LNCaP clone FGC (cell line): ENCODE data around the gene MRPL52.

Source experiments
- DNase-seq: peaks from one replicate; pipeline ENCODE4 v3.0.0-alpha.2; 2011; ENCODE audit warnings: low read depth
- H3K4me3 ChIP-seq: 2 replicates; pipeline ENCODE4 v1.5.1; 2011; ENCODE audit warnings: mild to moderate bottlenecking, low read depth, low read length, control low read depth
- CTCF ChIP-seq: IDR thresholded peaks from 2 replicates; pipeline ENCODE4 v1.5.1; 2012; ENCODE audit warnings: mild to moderate bottlenecking; ENCODE audit not compliant: control insufficient read depth, insufficient read depth; ENCODE audit errors: extremely low read depth

The MRPL52 gene

GRCh38 chr14:22875003-22875747 is 45.5 kb downstream of the MRPL52 start:
- DNase-seq, result no peak
- no peak for TF ChIP-seq CTCF
- no peak overlapping the region for H3K4me3 ChIP-seq

GRCh38 chr14:22875748-22876319 is 46.1 kb downstream of the MRPL52 start:
- TF ChIP-seq CTCF, result no peak
- no peak overlapping the region for H3K4me3 ChIP-seq
- DNase-seq, result no peak

- DNase-seq, result no peak
- no peak overlapping the region for H3K4me3 ChIP-seq
- TF ChIP-seq CTCF, result no peak
Observed at GRCh38 chr14:22877000-22877501, 47.4 kb downstream of the MRPL52 start.

- no peak for TF ChIP-seq CTCF
- H3K4me3 ChIP-seq, result no peak overlapping the region
- DNase-seq, result no peak
Observed at GRCh38 chr14:22878271-22879246, 48.9 kb downstream of the MRPL52 start.

GRCh38 chr14:22882064-22882463 is 52.4 kb downstream of the MRPL52 start:
- no peak overlapping the region for H3K4me3 ChIP-seq
- no peak for TF ChIP-seq CTCF
- no peak for DNase-seq

- DNase-seq, result no peak
Observed at GRCh38 chr14:22882529-22883172, 53.0 kb downstream of the MRPL52 start.

More at GRCh38 chr14:22882529-22883172, 53.0 kb downstream of the MRPL52 start:
- TF ChIP-seq CTCF, result no peak
- no peak overlapping the region for H3K4me3 ChIP-seq
